DND-41 (cell line): ENCODE measurements around the gene BOD1L2.

ENCODE experiments used
- CTCF ChIP-seq: IDR thresholded peaks from 2 replicates; pipeline ENCODE4 v1.5.1; 2012; ENCODE audit warnings: borderline replicate concordance, low read length, moderate library complexity, mild to moderate bottlenecking; ENCODE audit not compliant: poor library complexity, severe bottlenecking; ENCODE audit errors: extremely low read depth
- EZH2 ChIP-seq: IDR thresholded peaks from 3 replicates; pipeline ENCODE4 v1.6.1; 2012; ENCODE audit warnings: borderline replicate concordance, low read depth, mild to moderate bottlenecking, moderate library complexity, low read length, inconsistent platforms; ENCODE audit not compliant: severe bottlenecking

GRCh38 chr18:57167617-57168308, 20.9 kb downstream of the BOD1L2 start:
- TF ChIP-seq EZH2, result no peak
- no peak for TF ChIP-seq CTCF
